GM12875 (cell line): ENCODE data around the gene LMBRD1.

ENCODE experiments used
- H3K4me3 ChIP-seq: one replicate; pipeline ENCODE4 v1.5.1; 2011; ENCODE audit warnings: low read depth, low read length, control low read depth
- CTCF ChIP-seq: IDR thresholded peaks from 2 replicates; pipeline ENCODE4 v1.5.1; 2011; ENCODE audit warnings: low read depth, mild to moderate bottlenecking, control low read depth, inconsistent platforms, low read length, moderate library complexity, borderline replicate concordance; ENCODE audit not compliant: insufficient read depth

The LMBRD1 gene

GRCh38 chr6:69650703-69651102, 146.1 kb downstream of the LMBRD1 start:
- no peak for TF ChIP-seq CTCF
- no peak overlapping the region for H3K4me3 ChIP-seq

- no peak overlapping the region for H3K4me3 ChIP-seq
- TF ChIP-seq CTCF: no peak
These were observed 149.1 kb downstream of the LMBRD1 start for GRCh38 chr6:69647726-69648125.

GRCh38 chr6:69643688-69644087, 153.1 kb downstream of the LMBRD1 start:
- no peak overlapping the region for H3K4me3 ChIP-seq
- no peak for TF ChIP-seq CTCF

GRCh38 chr6:69632932-69633331, 163.9 kb downstream of the LMBRD1 start:
- H3K4me3 ChIP-seq: no peak overlapping the region
- TF ChIP-seq CTCF: no peak

- H3K4me3 ChIP-seq: no peak overlapping the region
- no peak for TF ChIP-seq CTCF
These were observed 165.1 kb downstream of the LMBRD1 start for GRCh38 chr6:69631552-69632346.

- no peak for TF ChIP-seq CTCF
- no peak overlapping the region for H3K4me3 ChIP-seq
These were observed 166.0 kb downstream of the LMBRD1 start for GRCh38 chr6:69630767-69631166.

- H3K4me3 ChIP-seq: no peak overlapping the region
- TF ChIP-seq CTCF: no peak
These were observed 169.2 kb downstream of the LMBRD1 start for GRCh38 chr6:69627625-69628024.
